Measurements from ENCODE around the gene SMAD3. TPM values are rescaled to one million over a fixed set of nuclear protein-coding genes. Genes with fewer than 3 reads are reported as not detected.

Gene SMAD3
- total RNA-seq, 1 experiment from 2014 or later, result 54.8 TPM

- no peak for TF ChIP-seq CTCF (IDR thresholded peaks at IDR 0.05; ENCODE audit: insufficient read depth in 1 of 2, low read depth in 1 of 2, low read length in 1 of 2, severe bottlenecking in 1 of 2, unreplicated experiment in 1 of 2)
- no peaks in the 10 kb centered on the region for H3K9me3 ChIP-seq
- Mint-ChIP-seq H3K27me3 (ENCODE audit: insufficient read depth, unreplicated experiment) (no peaks in the 10 kb centered on the region), H3K4me3 (ENCODE audit: unreplicated experiment) (no peak overlapping the region), H3K27ac (ENCODE audit: unreplicated experiment) (peak overlapping the region; percentile 46), H3K36me3 (ENCODE audit: insufficient read depth, unreplicated experiment) (no peaks in the 10 kb centered on the region), H3K4me1 (ENCODE audit: low read depth, unreplicated experiment) (peaks cover 58% of the 10 kb centered on the region), H3K9me3 (ENCODE audit: unreplicated experiment) (no peaks in the 10 kb centered on the region)
- no peak for DNase-seq
- no peak overlapping the region for H3K4me3 ChIP-seq (ENCODE audit: low read depth, low read length)
- H3K4me1 ChIP-seq, result peaks cover 71% of the 10 kb centered on the region
- no peaks in the 10 kb centered on the region for H3K27me3 ChIP-seq (replicated peaks; ENCODE audit: control insufficient read depth, insufficient read depth, low read length)
- ChIA-PET CTCF (no interaction called here), POLR2A (no interaction called here)
- BruUV-seq (replicated peaks), result no TSS peak
- intact Hi-C loops (cut with micrococcal nuclease; ENCODE audit: unreplicated experiment), result no loop called here
- H3K36me3 ChIP-seq (ENCODE audit: control insufficient read depth, insufficient read depth, low read length), result no peaks in the 10 kb centered on the region
Observed at GRCh38 chr15:67118808-67119207, 53.4 kb downstream of the SMAD3 start.

GRCh38 chr15:67119238-67119846, 53.9 kb downstream of the SMAD3 start:
- Histone ChIP-seq H3K4me3 (ENCODE audit: low read depth, low read length) (no peak overlapping the region), H3K4me1 (peaks cover 69% of the 10 kb centered on the region), H3K36me3 (ENCODE audit: control insufficient read depth, insufficient read depth, low read length) (no peaks in the 10 kb centered on the region), H3K27me3 (replicated peaks; ENCODE audit: control insufficient read depth, insufficient read depth, low read length) (no peaks in the 10 kb centered on the region), H3K9me3 (no peaks in the 10 kb centered on the region)
- H3K4me3 Mint-ChIP-seq (ENCODE audit: unreplicated experiment), result no peak overlapping the region
- H3K9me3 Mint-ChIP-seq (ENCODE audit: unreplicated experiment), result no peaks in the 10 kb centered on the region
- POLR2A ChIA-PET, result no interaction called here
- H3K27ac Mint-ChIP-seq (ENCODE audit: unreplicated experiment), result peak overlapping the region; percentile 46
- TF ChIP-seq CTCF (IDR thresholded peaks at IDR 0.05; ENCODE audit: insufficient read depth in 1 of 2, low read depth in 1 of 2, low read length in 1 of 2, severe bottlenecking in 1 of 2, unreplicated experiment in 1 of 2), result no peak
- H3K36me3 Mint-ChIP-seq (ENCODE audit: insufficient read depth, unreplicated experiment), result peaks cover 3% of the 10 kb centered on the region
- H3K27me3 Mint-ChIP-seq (ENCODE audit: insufficient read depth, unreplicated experiment), result no peaks in the 10 kb centered on the region
- intact Hi-C loops (cut with micrococcal nuclease; ENCODE audit: unreplicated experiment), result no loop called here
- CTCF ChIA-PET, result no interaction called here
- no TSS peak for BruUV-seq (replicated peaks)
- no peak for DNase-seq
- peaks cover 53% of the 10 kb centered on the region for H3K4me1 Mint-ChIP-seq (ENCODE audit: low read depth, unreplicated experiment)

GRCh38 chr15:67120009-67120838, 54.8 kb downstream of the SMAD3 start:
- intact Hi-C loops (cut with micrococcal nuclease; ENCODE audit: unreplicated experiment), result no loop called here
- Mint-ChIP-seq H3K27ac (ENCODE audit: unreplicated experiment) (peak overlapping the region; percentile 55), H3K9me3 (ENCODE audit: unreplicated experiment) (no peaks in the 10 kb centered on the region), H3K36me3 (ENCODE audit: insufficient read depth, unreplicated experiment) (peaks cover 6% of the 10 kb centered on the region), H3K4me1 (ENCODE audit: low read depth, unreplicated experiment) (peaks cover 45% of the 10 kb centered on the region), H3K27me3 (ENCODE audit: insufficient read depth, unreplicated experiment) (no peaks in the 10 kb centered on the region), H3K4me3 (ENCODE audit: unreplicated experiment) (no peak overlapping the region)
- no peaks in the 10 kb centered on the region for H3K27me3 ChIP-seq (replicated peaks; ENCODE audit: control insufficient read depth, insufficient read depth, low read length)
- BruUV-seq (replicated peaks), result no TSS peak
- POLR2A ChIA-PET, result interaction anchor here (0.6 kb wide), 1 partner anchor 669 kb away, joined by 3 read pairs; no protein-coding TSS in a partner anchor
- no peak overlapping the region for H3K4me3 ChIP-seq (ENCODE audit: low read depth, low read length)
- no peak for DNase-seq
- no peaks in the 10 kb centered on the region for H3K36me3 ChIP-seq (ENCODE audit: control insufficient read depth, insufficient read depth, low read length)
- TF ChIP-seq CTCF (IDR thresholded peaks at IDR 0.05; ENCODE audit: insufficient read depth in 1 of 2, low read depth in 1 of 2, low read length in 1 of 2, severe bottlenecking in 1 of 2, unreplicated experiment in 1 of 2), result no peak
- H3K4me1 ChIP-seq, result peaks cover 61% of the 10 kb centered on the region
- CTCF ChIA-PET, result interaction anchor here (0.6 kb wide), 1 partner anchor 56 kb away, joined by 3 read pairs; no protein-coding TSS in a partner anchor
- H3K9me3 ChIP-seq, result no peaks in the 10 kb centered on the region
